CD4-positive, alpha-beta T cell treated with Interleukin-2 at 100 ng/mL for 4 hours (primary cell): Measurements from ENCODE around the gene MS4A6A.
"Not testable (repeated sequence)": the region's sequence is repeated elsewhere in the genome, so short reads cannot be mapped to it uniquely, and the experiment has no call there.

Experiments used
- DNase-seq: peaks from one replicate; pipeline ENCODE4 v3.0.0-alpha.2; 2020; ENCODE audit warnings: low spot score

Gene MS4A6A

DNA sequence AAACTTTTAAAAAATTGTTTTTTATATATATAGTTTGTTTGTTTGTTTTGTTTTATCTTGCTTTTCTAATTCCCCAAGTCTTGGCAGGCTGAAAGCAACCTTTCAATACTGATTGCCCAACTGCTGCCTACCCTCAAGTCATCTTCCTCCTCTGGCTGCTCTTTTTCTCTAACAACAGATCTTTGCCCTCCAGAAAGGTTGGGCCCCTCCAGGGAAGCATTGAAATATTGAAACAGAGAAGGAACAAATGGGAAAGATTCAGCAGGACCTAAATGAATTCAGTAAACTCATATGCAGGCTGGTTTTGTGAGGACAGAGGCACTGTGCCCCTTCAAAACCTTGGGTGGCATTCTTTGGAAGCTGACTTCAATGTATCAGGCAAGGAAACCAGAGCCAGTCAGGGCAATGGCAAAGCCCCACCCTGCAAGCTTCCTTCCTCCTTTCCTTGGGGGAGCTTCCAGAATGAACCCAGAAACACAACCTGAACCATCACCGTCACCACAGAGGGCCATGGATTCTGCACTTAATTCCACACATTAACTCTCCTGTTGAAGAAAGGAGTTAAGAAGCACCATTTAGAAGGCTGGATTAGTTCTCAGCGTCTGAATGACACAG lies 815 bp upstream of the MS4A6A start:
- no peak for DNase-seq

GRCh38 chr11:60175860-60176275 lies 7.0 kb downstream of the MS4A6A start:
- DNase-seq: no peak

- DNase-seq: no peak
Measured at GRCh38 chr11:60172011-60172410, 10.9 kb downstream of the MS4A6A start.

DNA sequence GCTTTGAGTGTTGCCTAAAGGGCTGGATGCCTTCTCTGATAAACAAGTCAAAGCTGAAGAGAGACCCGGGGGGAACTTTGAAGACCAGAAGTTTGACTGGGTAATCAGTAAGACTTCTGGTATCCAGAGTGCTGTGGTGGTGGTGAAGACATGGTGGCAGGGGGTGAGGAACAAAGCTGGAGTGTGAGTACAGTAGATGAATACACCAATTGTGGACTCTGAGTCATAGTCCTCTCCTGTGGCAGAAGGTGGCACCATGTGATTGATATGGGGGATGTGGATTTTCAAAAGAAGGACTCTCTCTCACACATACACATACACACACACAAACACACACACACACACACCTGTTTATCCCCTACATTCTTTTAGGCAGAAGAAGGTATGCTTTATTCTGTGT lies 12.3 kb downstream of the MS4A6A start:
- DNase-seq: no peak

DNA sequence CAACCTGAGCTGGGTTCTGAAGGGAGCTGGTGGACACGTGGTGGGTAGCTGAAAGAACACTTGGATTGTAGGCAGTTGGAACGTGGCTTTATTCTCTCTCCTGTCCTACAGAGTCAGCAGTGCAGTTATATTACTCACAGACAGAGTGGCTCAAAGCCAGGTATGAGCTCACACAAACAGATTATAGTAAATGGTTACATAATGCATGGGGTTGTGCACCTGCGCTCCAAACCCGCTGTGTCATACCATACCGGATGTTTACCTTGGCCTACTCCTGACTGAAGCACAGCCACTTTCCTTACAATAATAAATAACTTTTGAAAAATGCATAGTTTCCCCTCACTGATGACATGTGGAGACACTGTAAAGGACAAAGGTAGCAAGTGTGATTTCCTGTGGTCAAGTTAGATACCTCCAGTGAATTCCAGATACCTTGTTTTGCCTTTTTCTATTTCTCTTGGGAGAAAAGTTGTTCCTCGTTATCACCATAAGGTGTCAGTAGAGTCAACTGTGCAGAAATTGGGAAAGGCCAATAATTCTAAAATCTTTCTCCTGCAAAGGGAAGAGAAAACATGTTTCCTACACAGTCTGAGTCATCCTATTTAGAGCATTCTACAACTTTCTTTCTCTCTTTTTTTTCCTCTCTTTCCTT lies 13.5 kb downstream of the MS4A6A start:
- no peak for DNase-seq

GRCh38 chr11:60168306-60168705 lies 14.6 kb downstream of the MS4A6A start:
- DNase-seq: no peak

GRCh38 chr11:60165951-60166350 lies 16.9 kb downstream of the MS4A6A start:
- no peak for DNase-seq

DNA sequence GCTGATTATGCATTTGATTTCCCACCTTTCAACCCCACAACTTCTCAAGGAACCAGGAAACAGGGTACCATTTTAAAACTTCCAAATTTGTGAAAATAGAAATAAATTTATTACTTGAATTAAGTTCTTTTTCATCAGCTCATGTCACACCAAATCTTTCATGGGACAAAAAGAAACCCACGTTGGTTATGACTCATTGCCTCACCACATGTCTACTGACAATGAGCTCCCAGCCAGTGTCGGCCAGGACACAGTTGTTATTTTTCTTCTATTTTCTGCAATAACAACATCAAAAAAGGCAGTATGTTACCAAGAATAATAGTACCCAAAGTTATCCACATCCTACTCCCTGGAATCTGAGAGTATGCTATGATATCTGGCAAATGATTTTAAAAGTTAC lies 17.3 kb downstream of the MS4A6A start:
- no peak for DNase-seq

DNA sequence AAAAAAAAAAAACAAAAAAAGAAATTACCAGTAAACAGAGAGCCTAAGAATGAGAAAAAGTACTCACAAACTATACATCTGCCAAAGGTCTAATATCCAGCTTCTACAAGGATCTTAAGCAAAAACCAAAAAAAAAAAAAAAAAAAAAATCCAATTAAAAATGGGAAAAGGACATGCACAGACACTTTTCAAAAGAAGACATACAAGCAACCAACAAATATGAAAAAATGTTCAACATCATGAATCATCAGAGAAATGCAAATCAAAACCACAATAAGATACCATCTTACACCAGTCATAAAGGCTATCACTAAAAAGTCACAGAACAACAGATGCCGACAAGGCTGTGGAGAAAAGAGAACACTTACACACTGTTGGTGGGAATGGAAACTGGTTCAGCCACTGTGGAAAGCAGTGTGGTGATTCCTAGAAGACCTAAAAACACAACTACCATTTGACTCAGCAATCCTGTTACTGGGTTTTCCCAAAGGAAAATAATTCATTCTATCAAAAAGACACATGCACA lies 18.3 kb downstream of the MS4A6A start:
- no peak for DNase-seq

DNA sequence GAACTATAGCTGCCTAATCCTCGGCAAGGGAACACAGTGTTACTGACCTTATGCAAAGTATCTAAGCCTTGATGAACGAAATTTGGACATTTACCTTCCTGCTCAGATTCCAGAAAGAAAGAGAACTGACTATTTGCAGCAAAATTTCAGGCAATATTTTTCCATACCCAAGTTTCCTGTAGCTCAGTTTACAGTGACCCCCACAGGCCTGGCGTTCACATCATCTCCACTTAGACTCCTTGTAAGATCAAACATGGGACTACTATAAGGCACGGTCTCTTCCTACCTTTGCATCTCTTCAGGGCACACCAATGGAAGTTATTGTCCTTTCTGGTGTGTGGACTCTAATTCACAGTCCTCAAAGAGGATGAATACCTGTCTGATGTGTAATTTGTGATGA lies 21.1 kb downstream of the MS4A6A start:
- no peak for DNase-seq

- DNase-seq: no peak
Measured at GRCh38 chr11:60161107-60161506, 21.8 kb downstream of the MS4A6A start.

GRCh38 chr11:60159868-60160267 lies 23.0 kb downstream of the MS4A6A start:
- no peak for DNase-seq

DNA sequence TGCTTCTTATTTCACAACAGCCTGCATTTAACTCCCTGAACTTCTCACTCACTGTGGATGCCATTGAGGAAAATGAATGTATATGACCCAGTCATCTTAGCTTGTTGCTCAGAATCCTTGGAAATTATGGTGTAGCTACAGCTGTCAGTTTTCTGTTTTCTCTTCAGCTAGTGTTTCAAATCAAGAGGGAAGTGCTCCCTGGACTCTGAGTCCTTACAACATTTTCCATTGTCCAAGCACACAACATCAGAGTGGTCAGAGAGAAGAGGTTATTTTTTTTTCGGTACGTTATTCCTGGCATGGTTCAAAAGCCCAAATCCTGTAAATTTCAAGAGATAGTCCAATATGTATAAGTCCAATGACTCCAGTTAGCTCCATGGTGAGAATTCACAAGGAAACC lies 23.6 kb downstream of the MS4A6A start:
- DNase-seq: no peak

DNA sequence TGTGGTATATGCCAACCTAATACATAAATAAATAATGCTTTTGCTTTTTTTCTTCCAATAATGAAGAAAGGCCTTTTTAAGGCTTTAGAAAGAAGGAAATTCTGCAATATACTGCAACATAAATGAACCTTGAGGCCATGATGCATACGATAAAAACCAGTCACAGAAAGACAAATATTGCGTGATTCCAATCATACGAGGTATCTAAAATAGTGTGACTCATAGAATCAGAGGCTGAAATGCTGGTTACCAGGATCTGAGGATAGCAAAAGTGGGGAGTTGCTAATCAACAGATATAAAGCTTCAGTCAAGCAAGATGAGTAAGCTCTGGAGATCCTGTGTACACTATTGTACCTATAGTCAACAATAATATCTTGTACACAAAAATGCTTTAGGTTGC lies 24.2 kb downstream of the MS4A6A start:
- DNase-seq: no peak

DNA sequence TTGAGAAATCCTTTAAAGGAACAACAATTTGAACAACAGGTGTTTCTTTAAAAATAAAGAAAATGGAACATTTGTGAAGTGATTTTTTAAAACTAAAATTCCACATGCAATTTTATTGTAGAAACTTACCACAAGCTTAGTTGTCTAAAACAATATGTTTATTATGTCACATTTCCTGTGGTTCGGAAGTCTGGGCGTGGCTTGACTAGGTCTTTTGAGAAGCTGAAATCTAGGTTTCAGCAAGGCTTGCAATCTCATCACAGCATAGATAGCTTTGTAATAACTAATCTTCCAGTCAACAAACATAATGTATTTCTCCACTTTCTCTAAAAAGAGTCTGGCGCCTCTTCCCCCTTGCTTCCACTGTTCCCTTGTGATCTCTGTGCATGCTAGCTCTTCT lies 27.0 kb downstream of the MS4A6A start:
- DNase-seq: no peak

DNA sequence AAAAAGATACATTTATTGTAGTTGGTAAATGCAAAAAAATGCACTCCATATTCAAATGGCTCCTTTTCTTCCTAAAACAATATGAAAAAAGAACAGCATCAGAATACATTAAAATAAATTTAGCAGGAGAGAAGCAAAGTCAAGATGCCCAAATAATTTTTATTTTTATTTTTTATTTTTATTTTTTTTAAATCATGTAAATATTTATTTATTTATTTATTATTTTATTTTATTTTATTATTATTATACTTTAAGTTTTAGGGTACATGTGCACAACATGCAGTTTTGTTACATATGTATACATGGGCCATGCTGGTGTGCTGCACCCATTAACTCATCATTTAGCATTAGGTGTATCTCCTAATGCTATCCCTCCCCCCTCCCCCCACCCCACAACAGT lies 30.2 kb downstream of the MS4A6A start:
- not testable (repeated sequence) for DNase-seq

- no peak for DNase-seq
Measured at GRCh38 chr11:60150279-60150678, 32.6 kb downstream of the MS4A6A start.

DNA sequence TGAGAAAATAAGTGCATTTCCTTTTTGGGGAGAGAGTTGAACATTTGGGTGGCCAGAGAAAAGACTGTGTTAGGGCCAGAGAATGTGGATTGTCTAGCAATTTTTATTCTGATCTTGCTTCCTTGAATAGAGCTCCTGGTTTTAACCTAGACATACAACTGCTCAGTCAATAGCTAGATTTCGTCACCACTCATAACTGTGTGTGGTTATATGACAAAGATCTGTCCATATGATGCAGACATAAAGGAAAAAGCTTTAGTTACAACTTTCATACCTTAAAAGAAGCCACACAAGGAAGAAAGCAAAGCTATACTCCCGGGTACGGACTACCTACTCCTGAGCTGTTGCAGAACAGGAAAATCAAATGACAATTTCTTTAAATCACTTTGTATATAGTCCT lies 37.2 kb downstream of the MS4A6A start:
- DNase-seq: no peak

GRCh38 chr11:60143768-60144167 lies 39.1 kb downstream of the MS4A6A start:
- DNase-seq: no peak

GRCh38 chr11:60133917-60134316 lies 49.0 kb downstream of the MS4A6A start:
- no peak for DNase-seq

GRCh38 chr11:60131912-60132311 lies 51.0 kb downstream of the MS4A6A start:
- no peak for DNase-seq

GRCh38 chr11:60130496-60130895 lies 52.4 kb downstream of the MS4A6A start:
- peak; percentile 16 for DNase-seq

- DNase-seq: no peak
Measured at GRCh38 chr11:60129853-60130252, 53.0 kb downstream of the MS4A6A start.

DNA sequence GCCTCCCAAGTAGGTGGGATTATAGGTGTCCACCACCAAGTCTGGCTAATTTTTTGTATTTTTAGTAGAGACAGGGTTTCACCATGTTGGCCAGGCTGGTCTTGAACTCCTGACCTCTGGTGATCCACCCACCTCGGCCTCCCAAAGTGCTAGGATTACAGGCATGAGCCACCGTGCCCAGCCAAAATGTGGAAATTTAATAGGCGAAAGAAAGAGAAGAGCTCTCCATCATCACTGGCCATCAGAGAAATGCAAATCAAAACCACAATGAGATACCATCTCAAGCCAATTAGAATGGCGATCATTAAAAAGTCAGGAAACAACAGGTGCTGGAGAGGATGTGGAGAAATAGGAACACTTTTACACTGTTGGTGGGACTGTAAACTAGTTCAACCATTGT lies 54.0 kb downstream of the MS4A6A start:
- DNase-seq: not testable (repeated sequence)
